HG03378 (cell line): Measurements from ENCODE around the gene NCBP3.

Experiments
- ATAC-seq: cut with Tn5 transposase; IDR thresholded peaks from one replicate; pipeline ENCODE4 v1.9.1; 2021; ENCODE audit warnings: mild to moderate bottlenecking, moderate library complexity; ENCODE audit not compliant: unreplicated experiment

NCBP3 gene

DNA sequence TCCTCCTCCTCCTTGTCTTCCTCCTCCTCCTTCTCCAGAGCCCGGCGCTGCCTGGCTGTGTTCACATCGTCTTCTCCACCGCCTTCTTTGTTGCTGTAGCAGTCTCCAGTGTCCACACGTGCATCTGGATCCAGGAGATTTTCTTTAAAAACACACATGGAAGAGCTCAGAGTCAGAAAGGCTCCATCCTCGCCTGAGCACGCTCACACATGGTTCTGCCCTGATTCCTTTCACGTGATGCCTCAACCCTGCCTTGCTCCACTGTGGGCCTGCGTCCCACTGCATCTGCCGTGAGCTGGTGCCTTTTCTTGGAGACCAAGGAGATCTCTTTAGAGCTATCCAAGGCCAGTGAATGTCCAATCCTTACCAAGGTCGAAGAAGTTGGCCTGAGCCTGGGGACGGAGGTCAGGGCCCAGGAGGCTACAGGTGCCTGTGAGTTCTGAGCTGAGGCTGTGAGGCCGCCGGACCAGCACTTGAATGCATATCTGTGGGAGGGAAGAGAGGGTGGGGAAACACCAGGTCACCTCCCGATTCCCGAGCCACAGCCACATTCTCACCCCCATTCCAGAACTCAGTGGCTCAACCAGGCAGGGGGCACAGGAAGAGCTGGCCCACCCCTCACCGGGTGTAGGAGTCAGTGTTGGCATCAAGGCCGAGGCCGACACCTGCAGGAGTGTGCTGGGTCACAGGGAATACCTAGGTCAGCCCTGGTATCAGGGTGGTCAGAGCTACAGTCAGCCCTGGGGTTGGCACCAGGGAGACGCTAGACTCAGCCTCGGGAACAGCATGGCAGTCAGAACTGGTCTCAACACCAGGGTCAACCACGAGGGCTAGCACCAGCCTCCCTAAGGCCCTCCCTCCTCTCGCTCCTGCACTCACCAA is 84.8 kb downstream of the NCBP3 start:
- no peak for ATAC-seq

DNA sequence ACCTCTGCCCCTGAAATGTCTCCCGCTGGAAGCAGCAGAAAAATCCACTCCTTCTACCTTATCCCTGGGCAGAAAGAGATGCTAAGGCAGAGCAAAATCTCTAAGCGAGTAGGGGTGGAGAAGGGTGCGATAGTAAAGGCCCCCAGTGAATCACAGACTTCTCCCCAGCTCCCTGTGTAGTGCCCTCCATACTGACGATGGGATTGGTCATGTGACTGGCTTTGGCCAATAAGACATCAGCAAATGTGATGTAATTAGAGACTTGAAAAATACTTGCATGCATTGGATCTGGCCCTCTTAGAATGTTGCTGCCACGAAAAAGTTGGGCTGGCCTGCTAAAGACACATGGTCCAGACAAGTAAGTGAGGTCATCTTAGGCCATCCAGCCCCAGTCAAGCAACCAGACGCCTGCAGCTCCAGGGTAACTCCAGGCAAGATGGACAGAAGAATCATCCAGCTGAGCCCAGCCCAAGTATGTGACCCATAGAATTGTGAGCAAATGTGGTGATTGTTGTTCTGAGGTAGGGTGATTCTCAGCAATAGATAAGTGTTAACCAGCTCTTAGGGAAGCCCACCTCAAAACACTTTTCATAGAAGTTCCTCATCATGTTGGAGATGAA is 86.3 kb downstream of the NCBP3 start:
- no peak for ATAC-seq

DNA sequence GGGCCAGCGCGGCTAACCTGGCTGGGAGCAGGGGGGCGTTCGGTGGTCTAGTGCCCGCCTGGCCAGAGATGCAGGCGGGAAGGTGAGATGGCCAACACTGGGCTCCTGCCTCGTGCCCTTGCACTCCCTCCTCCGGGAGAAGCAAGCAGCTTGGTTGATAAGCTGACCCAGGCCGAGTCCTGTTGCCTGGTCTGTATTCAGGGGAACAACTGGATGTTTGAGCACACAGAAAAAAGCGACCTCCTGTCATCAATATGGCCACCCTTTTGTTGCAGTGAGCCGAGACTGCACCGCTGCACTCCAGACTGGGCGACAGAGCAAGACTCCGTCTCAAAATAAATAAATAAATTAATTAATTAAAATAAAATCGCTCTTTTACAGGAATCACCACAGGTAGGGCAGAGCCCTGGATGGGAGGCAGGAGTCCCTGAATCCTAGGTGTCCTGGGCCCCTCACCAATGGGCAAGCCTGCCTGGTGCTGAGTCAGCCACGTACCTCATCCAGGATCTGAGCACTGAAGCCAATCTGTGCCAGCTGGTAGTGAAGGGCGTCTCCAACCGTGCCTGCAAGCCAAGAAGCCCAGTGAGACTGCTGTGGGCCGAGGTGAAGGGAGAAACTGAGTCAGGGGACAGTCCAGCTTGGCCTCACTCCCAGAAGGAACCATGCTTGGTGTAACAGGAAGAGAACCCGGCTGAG is 90.6 kb downstream of the NCBP3 start:
- no peak for ATAC-seq

DNA sequence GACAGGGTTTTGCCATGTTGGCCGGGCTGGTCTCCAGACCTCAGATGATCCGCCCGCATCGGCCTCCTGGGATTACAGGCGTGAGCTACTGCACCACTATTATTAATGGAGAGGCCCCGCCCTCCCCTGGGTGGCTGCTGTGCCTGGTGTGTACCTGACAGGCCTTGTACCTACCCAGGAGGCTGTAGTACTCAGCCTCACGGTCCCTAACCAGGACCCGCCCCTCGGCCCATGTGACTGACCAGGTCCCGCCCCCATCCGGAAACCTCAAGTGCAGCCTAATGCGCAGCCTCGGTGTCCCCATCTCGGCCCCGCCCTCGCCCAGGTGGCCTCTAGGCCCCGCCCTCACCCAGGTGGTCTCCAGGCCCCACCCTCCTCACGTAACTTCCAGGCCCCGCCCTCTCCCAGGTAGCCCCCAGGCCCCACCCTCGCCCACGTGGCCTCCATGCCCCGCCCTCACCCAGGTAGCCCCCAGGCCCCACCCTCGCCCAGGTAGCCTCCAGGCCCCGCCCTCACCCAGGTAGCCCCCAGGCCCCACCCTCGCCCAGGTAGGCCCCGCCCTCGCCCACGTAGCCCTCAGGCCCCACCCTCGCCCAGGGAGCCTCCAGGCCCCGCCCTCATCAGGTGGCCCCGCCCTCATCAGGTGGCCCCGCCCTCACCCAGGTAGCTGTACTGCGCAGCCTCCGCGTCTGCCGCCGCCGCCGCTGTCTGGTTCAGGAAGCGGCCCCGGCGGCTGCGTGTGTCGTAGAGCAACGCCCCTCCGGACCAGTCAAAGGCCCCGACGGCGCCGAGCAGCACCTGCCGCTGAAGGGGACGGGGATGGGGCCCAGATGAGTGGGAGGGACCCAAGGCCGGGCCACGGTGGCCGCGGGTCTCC is 91.3 kb downstream of the NCBP3 start:
- no peak for ATAC-seq

DNA sequence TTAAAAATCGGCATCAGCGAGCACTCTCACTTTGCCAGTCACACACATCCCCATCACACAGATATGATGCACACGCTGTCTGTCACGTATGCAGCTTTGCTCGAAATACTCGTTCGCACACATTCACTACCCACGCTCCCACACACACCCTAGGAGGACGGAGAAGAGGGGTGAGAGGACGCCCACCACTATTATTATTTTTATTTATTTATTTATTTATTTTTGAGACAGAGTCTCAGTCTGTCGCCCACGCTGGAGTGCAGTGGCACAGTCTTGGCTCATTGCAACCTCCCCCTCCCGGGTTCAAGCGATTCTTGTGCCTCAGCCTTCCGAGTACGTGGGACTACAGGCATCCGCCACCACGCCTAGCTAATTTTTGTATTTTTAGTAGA is 92.0 kb downstream of the NCBP3 start:
- no peak for ATAC-seq

DNA sequence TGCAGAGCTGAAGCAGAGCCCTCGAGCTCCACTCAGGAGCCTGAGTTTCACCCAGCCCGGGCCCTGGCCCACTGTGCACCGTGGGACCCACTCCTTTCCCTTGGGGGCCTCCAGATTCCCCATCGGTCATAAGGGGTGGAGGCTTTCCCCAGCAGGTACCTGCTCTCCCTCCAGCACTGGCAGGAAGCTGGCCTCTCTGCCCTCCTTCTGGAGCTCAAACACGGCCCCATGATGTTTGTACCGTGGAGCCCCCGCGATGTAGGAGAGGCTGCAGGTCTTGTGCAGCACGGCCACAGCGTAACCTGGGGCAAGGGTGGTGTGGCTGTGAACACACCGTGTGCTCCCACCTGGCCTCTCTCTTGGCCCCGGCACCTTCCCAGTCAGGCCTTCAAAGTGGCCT is 92.4 kb downstream of the NCBP3 start:
- no peak for ATAC-seq
